ENCODE data around the gene CDH23.

- TF ChIP-seq CTCF (IDR thresholded peaks at IDR 0.05; ENCODE audit: low read depth, low read length, poor library complexity, severe bottlenecking) (no peak), EZH2phosphoT487 (IDR thresholded peaks at IDR 0.05; ENCODE audit: borderline replicate concordance, low read length) (no peak)
Observed at GRCh38 chr10:71564194-71564820, 167.6 kb downstream of the CDH23 start.
